Lower lobe of right lung (tissue), 2 donors: ENCODE measurements around the gene PBX1. TPM values are rescaled to one million over a fixed set of nuclear protein-coding genes. Genes with fewer than 3 reads are reported as not detected.
"Not testable (repeated sequence)": the region's sequence is repeated elsewhere in the genome, so short reads cannot be mapped to it uniquely, and the experiment has no call there.

Source experiments
- ATAC-seq, 2 donors: fragments of 200-7000 bp; cut with Tn5 transposase; one replicate each; pipeline ENCODE4 v1.9.1; 2020 to 2022; ENCODE audit warnings: mild to moderate bottlenecking in 2 of 2, moderate library complexity in 2 of 2
- DNase-seq: peaks from one replicate; pipeline ENCODE4 v3.0.0-alpha.2; 2020
- H3K27ac ChIP-seq: fragments of 200-600 bp; one replicate; pipeline ENCODE4 v1.8.0; 2022
- H3K27me3 ChIP-seq: fragments of 200-600 bp; one replicate; pipeline ENCODE4 v1.8.0; 2022; ENCODE audit warnings: low read depth
- H3K36me3 ChIP-seq: fragments of 200-600 bp; one replicate; pipeline ENCODE4 v1.8.0; 2022; ENCODE audit warnings: mild to moderate bottlenecking
- H3K4me1 ChIP-seq: fragments of 200-600 bp; one replicate; pipeline ENCODE4 v1.8.0; 2022
- H3K4me3 ChIP-seq: fragments of 200-600 bp; one replicate; pipeline ENCODE4 v1.8.0; 2022; ENCODE audit warnings: mild to moderate bottlenecking
- H3K9me3 ChIP-seq: fragments of 200-600 bp; one replicate; pipeline ENCODE4 v1.8.0; 2022
- CTCF ChIP-seq: fragments of 200-600 bp; IDR thresholded peaks from one replicate; pipeline ENCODE4 v1.8.0; 2022; ENCODE audit warnings: antibody characterized with exemption, mild to moderate bottlenecking
- intact Hi-C: fragments of 100-400 bp; cut with DNase I; formaldehyde crosslinking; loops from one replicate; pipeline ENCODE4 v1.11.0; 2022
- total RNA-seq: library from RNA; stranded (reverse); fragmentation: NEBNext Ultra II Directional; extraction: Animal tissue kit (Norgen Biotek cat#: 25700); gene quantifications from one replicate; pipeline ENCODE4 v1.2.1, GENCODE V29; 2021
- donor health status: DM: no; HTN: yes; CAD: no; lungs with severe emphysema.

PBX1 gene
- total RNA-seq, 1 donor from 2014 or later: 58.1 TPM

- Histone ChIP-seq H3K27me3 (no peaks in the 10 kb centered on the region), H3K4me1 (peaks cover 29% of the 10 kb centered on the region), H3K36me3 (no peaks in the 10 kb centered on the region), H3K4me3 (no peak overlapping the region), H3K9me3 (no peaks in the 10 kb centered on the region), H3K27ac (no peak overlapping the region)
- ATAC-seq (no peak), DNase-seq (no peak)
- TF ChIP-seq CTCF: no peak
- intact Hi-C loops: no loop called here
Measured at GRCh38 chr1:164650531-164650930, 91.5 kb downstream of the PBX1 start.

- H3K27ac ChIP-seq: no peak overlapping the region
Measured at GRCh38 chr1:164651351-164651951, 92.5 kb downstream of the PBX1 start.

GRCh38 chr1:164652969-164653368 lies 94.0 kb downstream of the PBX1 start:
- H3K27me3 ChIP-seq, H3K9me3 ChIP-seq, intact Hi-C loops, H3K36me3 ChIP-seq, ATAC-seq, H3K27ac ChIP-seq, H3K4me3 ChIP-seq, DNase-seq: not testable (repeated sequence)
- peaks cover 19% of the 10 kb centered on the region for H3K4me1 ChIP-seq

More at GRCh38 chr1:164651351-164651951, 92.5 kb downstream of the PBX1 start:
- peaks cover 29% of the 10 kb centered on the region for H3K4me1 ChIP-seq
- intact Hi-C loops: no loop called here
- no peaks in the 10 kb centered on the region for H3K36me3 ChIP-seq
- H3K4me3 ChIP-seq: no peak overlapping the region
- no peak for TF ChIP-seq CTCF
- ATAC-seq (peak in 1 of 2 donors; percentile 44), DNase-seq (no peak)
- no peaks in the 10 kb centered on the region for H3K9me3 ChIP-seq
- no peaks in the 10 kb centered on the region for H3K27me3 ChIP-seq

GRCh38 chr1:164653705-164654104 lies 94.7 kb downstream of the PBX1 start:
- DNase-seq: no peak
- Histone ChIP-seq H3K4me1 (peaks cover 16% of the 10 kb centered on the region), H3K36me3 (no peaks in the 10 kb centered on the region), H3K9me3 (no peaks in the 10 kb centered on the region), H3K27ac (no peak overlapping the region), H3K4me3 (no peak overlapping the region), H3K27me3 (no peaks in the 10 kb centered on the region)
- TF ChIP-seq CTCF: no peak
- intact Hi-C loops: no loop called here
- ATAC-seq: no peak

- intact Hi-C loops: no loop called here
- ATAC-seq (no peak), DNase-seq (no peak)
- Histone ChIP-seq H3K27ac (no peak overlapping the region), H3K4me3 (no peak overlapping the region), H3K27me3 (no peaks in the 10 kb centered on the region), H3K4me1 (peaks cover 16% of the 10 kb centered on the region), H3K9me3 (no peaks in the 10 kb centered on the region), H3K36me3 (no peaks in the 10 kb centered on the region)
- TF ChIP-seq CTCF: no peak
Measured at GRCh38 chr1:164654200-164654599, 95.2 kb downstream of the PBX1 start.

GRCh38 chr1:164658864-164659263 lies 99.9 kb downstream of the PBX1 start:
- no peak for TF ChIP-seq CTCF
- intact Hi-C loops: no loop called here
- H3K4me3 ChIP-seq: no peak overlapping the region
- H3K27me3 ChIP-seq: no peaks in the 10 kb centered on the region
- H3K27ac ChIP-seq: no peak overlapping the region
- DNase-seq (no peak), ATAC-seq (no peak)
- no peaks in the 10 kb centered on the region for H3K9me3 ChIP-seq
- H3K36me3 ChIP-seq: no peaks in the 10 kb centered on the region
- peaks cover 27% of the 10 kb centered on the region for H3K4me1 ChIP-seq
